Head of caudate nucleus (tissue), 42 donors: ENCODE measurements around the gene ABHD18.
"Not testable (repeated sequence)": the region's sequence is repeated elsewhere in the genome, so short reads cannot be mapped to it uniquely, and the experiment has no call there.

ENCODE experiments used
- DNase-seq, 42 donors: peaks; one replicate each; pipeline versions ENCODE4 v3.0.0 to v3.0.0-alpha.2; 2020 to 2021; ENCODE audit warnings: mixed read lengths in 7 of 42
- intact Hi-C: fragments of 100-400 bp; cut with DNase I; formaldehyde crosslinking; loops from one replicate; pipeline ENCODE4 v1.15.0; 2022

The ABHD18 gene

GRCh38 chr4:127982445-127982844, 17.2 kb downstream of the ABHD18 start:
- intact Hi-C loops, result no loop called here

GRCh38 chr4:127985989-127986388, 20.8 kb downstream of the ABHD18 start:
- intact Hi-C loops, result no loop called here
- no peak for DNase-seq

More at GRCh38 chr4:127982445-127982844, 17.2 kb downstream of the ABHD18 start:
- DNase-seq, result no peak

GRCh38 chr4:127988638-127989037, 23.4 kb downstream of the ABHD18 start:
- DNase-seq, result no peak
- intact Hi-C loops, result no loop called here

GRCh38 chr4:127993151-127993550, 27.9 kb downstream of the ABHD18 start:
- intact Hi-C loops, result no loop called here
- no peak for DNase-seq

GRCh38 chr4:127995776-127996175, 30.6 kb downstream of the ABHD18 start:
- intact Hi-C loops, result no loop called here

GRCh38 chr4:127996521-127996920, 31.3 kb downstream of the ABHD18 start:
- intact Hi-C loops, result not testable (repeated sequence)

More at GRCh38 chr4:127995776-127996175, 30.6 kb downstream of the ABHD18 start:
- DNase-seq, result no peak

GRCh38 chr4:127997534-127998388, 32.6 kb downstream of the ABHD18 start:
- peak in 25 of 42 donors; percentile 5 to 67 (median 29) for DNase-seq
- intact Hi-C loops, result no loop called here

More at GRCh38 chr4:127996521-127996920, 31.3 kb downstream of the ABHD18 start:
- DNase-seq, result not testable (repeated sequence)

- intact Hi-C loops, result no loop called here
- no peak for DNase-seq
These were observed 41.4 kb downstream of the ABHD18 start for GRCh38 chr4:128006592-128006991.

GRCh38 chr4:128009428-128009827, 44.2 kb downstream of the ABHD18 start:
- DNase-seq, result no peak
- intact Hi-C loops, result no loop called here

GRCh38 chr4:128025319-128025718, 60.1 kb downstream of the ABHD18 start:
- intact Hi-C loops, result no loop called here
- DNase-seq, result no peak

- DNase-seq, result no peak
- intact Hi-C loops, result no loop called here
These were observed 64.7 kb downstream of the ABHD18 start for GRCh38 chr4:128029907-128030306.

- DNase-seq, result no peak
- intact Hi-C loops, result no loop called here
These were observed 66.7 kb downstream of the ABHD18 start for GRCh38 chr4:128031756-128032384.

- intact Hi-C loops, result no loop called here
These were observed 74.4 kb downstream of the ABHD18 start for GRCh38 chr4:128039568-128039967.

GRCh38 chr4:128047019-128047418, 81.8 kb downstream of the ABHD18 start:
- DNase-seq, intact Hi-C loops: not testable (repeated sequence)

More at GRCh38 chr4:128039568-128039967, 74.4 kb downstream of the ABHD18 start:
- DNase-seq, result no peak

- intact Hi-C loops, DNase-seq: not testable (repeated sequence)
These were observed 82.3 kb downstream of the ABHD18 start for GRCh38 chr4:128047514-128047913.

- intact Hi-C loops, DNase-seq: not testable (repeated sequence)
These were observed 86.0 kb downstream of the ABHD18 start for GRCh38 chr4:128051229-128051628.

- intact Hi-C loops, result not testable (repeated sequence)
- peak in 1 of 42 donors; percentile 8 for DNase-seq
These were observed 89.7 kb downstream of the ABHD18 start for GRCh38 chr4:128054907-128055306.

- intact Hi-C loops, result not testable (repeated sequence)
These were observed 90.4 kb downstream of the ABHD18 start for GRCh38 chr4:128055441-128056206.

GRCh38 chr4:128056396-128056795, 91.2 kb downstream of the ABHD18 start:
- DNase-seq, result peak in 1 of 42 donors; percentile 16
- intact Hi-C loops, result no loop called here

More at GRCh38 chr4:128055441-128056206, 90.4 kb downstream of the ABHD18 start:
- peak in 1 of 42 donors; percentile 31 for DNase-seq
